PC-9 (cell line): Measurements from ENCODE around the gene ZC3HAV1. TPM values are rescaled to one million over a fixed set of nuclear protein-coding genes. Genes with fewer than 3 reads are reported as not detected.

ENCODE experiments used
- BruUV-seq: library from RNA; stranded (reverse); fragments of 400-500 nt; replicated peaks from 2 replicates; lab custom pipeline; 2021; lab: Mats Ljungman, UMichigan
- CTCF ChIA-PET: fragments of 300-600 bp; sonication (Branson Sonifier 250); formaldehyde crosslinking; loops from one replicate; lab custom pipeline; 2022; ENCODE audit warnings: antibody characterized with exemption; lab: Charles Lee
- POLR2A ChIA-PET: fragments of 300-600 bp; sonication (Branson Sonifier 250); formaldehyde crosslinking; loops from one replicate; lab custom pipeline; 2022; ENCODE audit warnings: antibody characterized with exemption; ENCODE audit not compliant: unreplicated experiment; lab: Charles Lee
- DNase-seq, 2 experiments: peaks; one replicate each; pipeline versions ENCODE4 v3.0.0 to v3.0.0-alpha.2; 2015 to 2022; ENCODE audit warnings: mixed read lengths in 1 of 2
- H2AFZ ChIP-seq: fragments of 200-600 bp; sonication (generic); 2 replicates; pipeline ENCODE4 v1.8.1; 2017; ENCODE audit warnings: antibody characterized with exemption
- H3F3A ChIP-seq: fragments of 200-600 bp; sonication (generic); 2 replicates; pipeline ENCODE4 v1.8.1; 2017; ENCODE audit warnings: antibody characterized with exemption, mild to moderate bottlenecking, low read depth; ENCODE audit not compliant: insufficient read depth
- H3K27ac ChIP-seq: fragments of 200-600 bp; sonication (generic); 2 replicates; pipeline ENCODE4 v1.6.1; 2016; ENCODE audit warnings: mixed run types
- H3K27me3 ChIP-seq: fragments of 200-600 bp; sonication (generic); 2 replicates; pipeline ENCODE4 v1.6.1; 2016; ENCODE audit warnings: low read depth, mixed run types; ENCODE audit not compliant: insufficient read depth
- H3K36me3 ChIP-seq: fragments of 200-600 bp; sonication (generic); 2 replicates; pipeline ENCODE4 v1.6.1; 2016; ENCODE audit warnings: low read depth, mixed run types
- H3K4me1 ChIP-seq: fragments of 200-600 bp; sonication (generic); replicated peaks from 2 replicates; pipeline ENCODE4 v1.6.1; 2016; ENCODE audit warnings: mixed run types; ENCODE audit not compliant: insufficient read depth
- H3K4me2 ChIP-seq: fragments of 200-600 bp; sonication (generic); 2 replicates; pipeline ENCODE4 v1.6.1; 2017; ENCODE audit warnings: mixed run types
- H3K4me3 ChIP-seq: fragments of 200-600 bp; sonication (generic); 2 replicates; pipeline ENCODE4 v1.6.1; 2016; ENCODE audit warnings: mixed run types
- H3K79me2 ChIP-seq: fragments of 200-600 bp; sonication (generic); 2 replicates; pipeline ENCODE4 v1.6.1; 2017; ENCODE audit warnings: low read depth, mixed run types
- H3K9me2 ChIP-seq: fragments of 200-600 bp; sonication (generic); 2 replicates; pipeline ENCODE4 v1.8.1; 2017; ENCODE audit warnings: mild to moderate bottlenecking; ENCODE audit not compliant: insufficient read depth
- H3K9me3 ChIP-seq: fragments of 200-600 bp; sonication (generic); 2 replicates; pipeline ENCODE4 v1.8.1; 2016; ENCODE audit warnings: low read depth; ENCODE audit not compliant: insufficient read depth
- H4K20me1 ChIP-seq: fragments of 200-600 bp; sonication (generic); 2 replicates; pipeline ENCODE4 v1.8.1; 2017; ENCODE audit not compliant: insufficient read depth
- CTCF ChIP-seq: fragments of 200-600 bp; sonication (generic); conservative IDR thresholded peaks from 2 replicates; pipeline ENCODE4 v1.6.1; 2017; ENCODE audit warnings: mixed run types, antibody characterized with exemption, mild to moderate bottlenecking, moderate library complexity
- EZH2 ChIP-seq: fragments of 200-600 bp; sonication (generic); IDR thresholded peaks from 2 replicates; pipeline ENCODE4 v1.8.0; 2017; ENCODE audit warnings: antibody characterized with exemption, low read depth
- intact Hi-C: fragments of 100-400 bp; cut with micrococcal nuclease; formaldehyde crosslinking; loops from one replicate; pipeline ENCODE4 v1.10.0; 2022; ENCODE audit not compliant: unreplicated experiment
- total RNA-seq: library from RNA; stranded (reverse); gene quantifications from 2 replicates; pipeline ENCODE4 v1.2.3, GENCODE V29; 2021

The ZC3HAV1 gene
- total RNA-seq, 1 experiment from 2014 or later: 36.7 TPM

- ChIA-PET POLR2A (no interaction called here), CTCF (no interaction called here)
- Histone ChIP-seq H3K79me2 (no peaks in the 10 kb centered on the region), H3K27me3 (no peaks in the 10 kb centered on the region), H3K27ac (no peak overlapping the region), H3K9me3 (no peaks in the 10 kb centered on the region), H3K4me3 (no peak overlapping the region), H3K9me2 (no peaks in the 10 kb centered on the region), H2AFZ (no peak overlapping the region), H3K4me2 (no peak overlapping the region), H4K20me1 (no peaks in the 10 kb centered on the region), H3F3A (peaks cover 19% of the 10 kb centered on the region), H3K4me1 (peaks cover 26% of the 10 kb centered on the region), H3K36me3 (peaks cover 11% of the 10 kb centered on the region; the same call in 1 of the 2 replicates)
- intact Hi-C loops: loop anchor here (10.0 kb wide), 1 partner anchor 1043 kb away; the partner anchor contains the start of gene CREB3L2
- no peak for DNase-seq
- BruUV-seq: no TSS peak
- TF ChIP-seq EZH2 (no peak), CTCF (no peak)
These were observed 61.5 kb downstream of the ZC3HAV1 start for GRCh38 chr7:139047970-139048369.

GRCh38 chr7:139046143-139046542 lies 63.4 kb downstream of the ZC3HAV1 start:
- H3K4me1 ChIP-seq: peaks cover 26% of the 10 kb centered on the region
- H3K4me2 ChIP-seq: no peak overlapping the region
- no peaks in the 10 kb centered on the region for H3K79me2 ChIP-seq
- ChIA-PET CTCF (no interaction called here), POLR2A (no interaction called here)
- peaks cover 11% of the 10 kb centered on the region; the same call in 1 of the 2 replicates for H3K36me3 ChIP-seq
- H3K4me3 ChIP-seq: no peak overlapping the region
- H4K20me1 ChIP-seq: no peaks in the 10 kb centered on the region
- no TSS peak for BruUV-seq
- no peaks in the 10 kb centered on the region for H3K9me2 ChIP-seq
- H3K27me3 ChIP-seq: no peaks in the 10 kb centered on the region
- TF ChIP-seq CTCF (no peak), EZH2 (no peak)
- no peak for DNase-seq
- H3F3A ChIP-seq: peaks cover 19% of the 10 kb centered on the region
- H3K9me3 ChIP-seq: no peaks in the 10 kb centered on the region
- intact Hi-C loops: loop anchor here (10.0 kb wide), 1 partner anchor 1041 kb away; the partner anchor contains the start of gene CREB3L2
- H3K27ac ChIP-seq: no peak overlapping the region; the same call in 1 of the 2 replicates
- no peak overlapping the region for H2AFZ ChIP-seq

GRCh38 chr7:139044813-139045794 lies 64.4 kb downstream of the ZC3HAV1 start:
- H3K36me3 ChIP-seq: peaks cover 11% of the 10 kb centered on the region; the same call in 1 of the 2 replicates
- H3K9me3 ChIP-seq: no peaks in the 10 kb centered on the region
- H3K27ac ChIP-seq: peak overlapping the region; percentile 82
- H3F3A ChIP-seq: peaks cover 19% of the 10 kb centered on the region
- H2AFZ ChIP-seq: no peak overlapping the region
- peak overlapping the region; percentile 66 for H3K4me2 ChIP-seq
- no peaks in the 10 kb centered on the region for H3K9me2 ChIP-seq
- no TSS peak for BruUV-seq
- H3K4me1 ChIP-seq: peaks cover 26% of the 10 kb centered on the region
- TF ChIP-seq CTCF: no peak
- TF ChIP-seq EZH2: no peak
- no peaks in the 10 kb centered on the region for H4K20me1 ChIP-seq
- no peak for DNase-seq
- CTCF ChIA-PET: no interaction called here
- no peak overlapping the region; the same call in 1 of the 2 replicates for H3K4me3 ChIP-seq
- intact Hi-C loops: loop anchor here (1.0 to 10.0 kb wide), 3 partner anchors 9 to 1040 kb away; partner anchors contain the start of genes CREB3L2 and ZC3HAV1L
- POLR2A ChIA-PET: interaction anchor here (0.7 kb wide), 1 partner anchor 10 kb away, joined by 3 read pairs; no protein-coding TSS in a partner anchor
- H3K79me2 ChIP-seq: no peaks in the 10 kb centered on the region
- H3K27me3 ChIP-seq: no peaks in the 10 kb centered on the region
